Ascending aorta (tissue), 2 donors: ENCODE measurements around the gene HOXB4. TPM values are rescaled to one million over a fixed set of nuclear protein-coding genes. Genes with fewer than 3 reads are reported as not detected.

Experiments used
- DNase-seq, 2 donors: peaks; one replicate each; pipeline ENCODE4 v3.0.0-alpha.2; 2019; ENCODE audit warnings: low spot score in 2 of 2
- H3K27ac ChIP-seq, 2 donors: fragments of 200-600 bp; sonication (generic); one replicate each; pipeline ENCODE4 v1.5.1; 2016 to 2017; ENCODE audit warnings: mild to moderate bottlenecking in 1 of 2
- H3K27me3 ChIP-seq: fragments of 200-600 bp; sonication (generic); one replicate; pipeline ENCODE4 v1.5.1; 2017
- H3K36me3 ChIP-seq, 2 donors: fragments of 200-600 bp; sonication (generic); one replicate each; pipeline ENCODE4 v1.5.1; 2016
- H3K4me1 ChIP-seq, 2 donors: fragments of 200-600 bp; sonication (generic); one replicate each; pipeline ENCODE4 v1.5.1; 2016 to 2017; ENCODE audit warnings: mild to moderate bottlenecking in 1 of 2
- H3K4me3 ChIP-seq, 2 donors: fragments of 200-600 bp; sonication (generic); one replicate each; pipeline ENCODE4 v1.5.1; 2016 to 2017; ENCODE audit warnings: mild to moderate bottlenecking in 1 of 2
- H3K9me3 ChIP-seq, 2 donors: fragments of 200-600 bp; sonication (generic); one replicate each; pipeline ENCODE4 v1.5.1; 2016
- CTCF ChIP-seq, 3 experiments: fragments of 200-600 bp in 2 of 3; fragments of 450-650 bp in 1 of 3; sonication (generic) in 2 of 3; IDR thresholded peaks; one replicate each; pipeline ENCODE4 v1.5.1; 2016 to 2019; ENCODE audit warnings: antibody characterized with exemption in 3 of 3, mild to moderate bottlenecking in 1 of 3, moderate library complexity in 1 of 3
- intact Hi-C: fragments of 100-400 bp; cut with DNase I; formaldehyde crosslinking; loops from one replicate; pipeline ENCODE4 v1.15.1; 2023
- total RNA-seq: library from RNA; depleted of rRNA; stranded (reverse); fragments of >200 nt; gene quantifications from one replicate; pipeline ENCODE4 v1.1.0, GENCODE V29; 2016

Gene HOXB4
- total RNA-seq, 1 donor from 2014 or later, result 20.4 TPM

- DNase-seq, result peak in 1 of 2 donors; percentile 89
- H3K36me3 ChIP-seq, result peaks cover 0 to 8% of the 10 kb centered on the region in 2 donors
Measured at GRCh38 chr17:48593840-48594537, 15.8 kb upstream of the HOXB4 start.

GRCh38 chr17:48593126-48593829, 15.1 kb upstream of the HOXB4 start, which contains the start of gene HOXB5:
TSS of gene HOXB5 (minus strand) at chr17:48593779. CDS start at chr17:48593682, 97 bp downstream.
- Histone ChIP-seq H3K4me3 (peak within 1 kb of the TSS; percentile 49 to 65), H3K9me3 (no peaks in the 10 kb centered on the region), H3K4me1 (peaks cover 9 to 15% of the 10 kb centered on the region in 2 donors), H3K27ac (peak within 1 kb of the TSS; percentile 22 to 57), H3K36me3 (peaks cover 0 to 8% of the 10 kb centered on the region in 2 donors), H3K27me3 (no peaks in the 10 kb centered on the region)
- DNase-seq, result no peak
- intact Hi-C loops, result loop anchor here (2.0 kb wide), 1 partner anchor 240 kb away; no protein-coding TSS in a partner anchor
- no peak for TF ChIP-seq CTCF (IDR thresholded peaks at IDR 0.05)

More at GRCh38 chr17:48593840-48594537, 15.8 kb upstream of the HOXB4 start:
- intact Hi-C loops, result loop anchor here (2.0 kb wide), 3 partner anchors 101 to 257 kb away; no protein-coding TSS in a partner anchor
- Histone ChIP-seq H3K9me3 (no peaks in the 10 kb centered on the region), H3K4me3 (peak overlapping the region; percentile 49 to 65), H3K4me1 (peaks cover 9 to 19% of the 10 kb centered on the region in 2 donors), H3K27me3 (no peaks in the 10 kb centered on the region), H3K27ac (no peak overlapping the region)
- peak; percentile 91 to 96 (median 96) for TF ChIP-seq CTCF (IDR thresholded peaks at IDR 0.05)

- no peaks in the 10 kb centered on the region for H3K27me3 ChIP-seq
- peaks cover 9 to 14% of the 10 kb centered on the region in 2 donors for H3K4me1 ChIP-seq
- intact Hi-C loops, result loop anchor here (2.0 kb wide), 1 partner anchor 240 kb away; no protein-coding TSS in a partner anchor
- no peak for TF ChIP-seq CTCF (IDR thresholded peaks at IDR 0.05)
- peak overlapping the region; percentile 5 to 65 for H3K4me3 ChIP-seq
- no peak for DNase-seq
- H3K9me3 ChIP-seq, result no peaks in the 10 kb centered on the region
- peaks cover 0 to 8% of the 10 kb centered on the region in 2 donors for H3K36me3 ChIP-seq
- peak overlapping the region; percentile 22 to 57 for H3K27ac ChIP-seq
Measured at GRCh38 chr17:48592577-48592976, 14.4 kb upstream of the HOXB4 start.

GRCh38 chr17:48592057-48592514, 13.9 kb upstream of the HOXB4 start:
- peak overlapping the region; percentile 5 to 65 for H3K4me3 ChIP-seq
- no peaks in the 10 kb centered on the region for H3K27me3 ChIP-seq
- no peak for TF ChIP-seq CTCF (IDR thresholded peaks at IDR 0.05)
- no peaks in the 10 kb centered on the region for H3K9me3 ChIP-seq
- no peak for DNase-seq
- intact Hi-C loops, result loop anchor here (2.0 kb wide), 1 partner anchor 239 kb away; no protein-coding TSS in a partner anchor
- H3K27ac ChIP-seq, result no peak overlapping the region
- H3K4me1 ChIP-seq, result peaks cover 5 to 9% of the 10 kb centered on the region in 2 donors
- H3K36me3 ChIP-seq, result peaks cover 0 to 8% of the 10 kb centered on the region in 2 donors

- intact Hi-C loops, result loop anchor here (2.0 kb wide), 1 partner anchor 239 kb away; no protein-coding TSS in a partner anchor
- Histone ChIP-seq H3K4me1 (peaks cover 5 to 11% of the 10 kb centered on the region in 2 donors), H3K27me3 (no peaks in the 10 kb centered on the region), H3K4me3 (peak overlapping the region in 1 of 2 donors; percentile 65), H3K27ac (no peak overlapping the region), H3K9me3 (no peaks in the 10 kb centered on the region), H3K36me3 (peaks cover 0 to 8% of the 10 kb centered on the region in 2 donors)
- no peak for TF ChIP-seq CTCF (IDR thresholded peaks at IDR 0.05)
- DNase-seq, result no peak
Measured at GRCh38 chr17:48591255-48592056, 13.3 kb upstream of the HOXB4 start.
